GM10266 (cell line): ENCODE data around the gene CR1.
A peak's percentile ranks its signal among the peaks of the same experiment; 100 is the strongest.

Experiments used
- DNase-seq: peaks from one replicate; pipeline ENCODE4 v3.0.0; 2012; ENCODE audit errors: extremely low spot score
- CTCF ChIP-seq: IDR thresholded peaks from 2 replicates; pipeline ENCODE4 v1.5.1; 2012; ENCODE audit warnings: mild to moderate bottlenecking, low read depth; ENCODE audit not compliant: control insufficient read depth, insufficient read depth; ENCODE audit errors: missing control alignments

CR1 gene

GRCh38 chr1:207495801-207496792 is at the start of gene CR1:
TSS of gene CR1 (plus strand) at chr1:207496157. CDS start at chr1:207496268, 111 bp downstream.
- TF ChIP-seq CTCF: no peak
- DNase-seq: peak; percentile 32

DNA sequence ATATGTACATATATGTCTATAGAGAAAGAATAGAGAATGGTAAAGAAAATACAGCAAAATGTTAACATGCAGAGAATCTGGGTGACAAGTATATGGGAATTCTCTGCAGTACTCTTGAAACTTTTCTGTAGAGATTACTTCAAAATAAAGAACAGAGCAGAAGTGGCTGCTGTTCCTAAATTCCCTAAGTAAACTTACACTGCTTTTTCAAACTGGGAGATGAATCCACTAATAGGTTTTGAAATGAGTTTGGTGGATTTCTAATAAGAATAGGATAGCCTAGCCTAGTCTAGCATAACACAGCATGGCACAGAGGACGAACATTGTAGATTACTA is 42.3 kb upstream of the CR1 start:
- no peak for TF ChIP-seq CTCF
- no peak for DNase-seq

- peak; percentile 64 for DNase-seq
- TF ChIP-seq CTCF: peak; percentile 64
These were observed 41.7 kb upstream of the CR1 start, which contains the start of gene CR2 for GRCh38 chr1:207454046-207454964. TSS of gene CR2 (plus strand) at chr1:207454328. CDS start at chr1:207454419, 91 bp downstream.

GRCh38 chr1:207455183-207455754 is 40.7 kb upstream of the CR1 start:
- no peak for TF ChIP-seq CTCF
- DNase-seq: no peak

DNA sequence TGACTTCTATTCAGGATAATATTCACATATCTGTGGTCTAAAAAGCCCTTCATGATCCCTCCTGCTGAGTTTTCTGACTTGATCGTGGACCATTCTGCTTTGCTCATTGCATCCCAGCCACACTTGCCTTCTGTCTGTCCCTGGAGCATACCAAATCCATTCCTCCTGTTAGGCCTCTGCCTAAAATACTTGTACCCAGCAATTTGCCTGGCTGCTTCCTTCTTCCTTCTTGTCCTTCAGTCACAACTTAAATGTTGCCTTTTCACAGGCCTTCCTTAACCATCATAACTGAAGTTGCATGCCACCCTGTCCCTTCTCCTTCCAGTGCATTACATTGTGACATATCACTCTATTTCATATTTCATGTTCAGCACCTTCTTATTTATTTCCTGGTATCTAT is 37.5 kb upstream of the CR1 start:
- no peak for DNase-seq
- TF ChIP-seq CTCF: no peak

- no peak for DNase-seq
- no peak for TF ChIP-seq CTCF
These were observed 36.9 kb upstream of the CR1 start for GRCh38 chr1:207459008-207459407.
